ENCODE measurements around the gene PRSS23. TPM values are rescaled to one million over a fixed set of nuclear protein-coding genes. Genes with fewer than 3 reads are reported as not detected.

The PRSS23 gene
- total RNA-seq, 8 experiments from 2014 or later = 4.2 to 102 (median 12.3) TPM

DNA sequence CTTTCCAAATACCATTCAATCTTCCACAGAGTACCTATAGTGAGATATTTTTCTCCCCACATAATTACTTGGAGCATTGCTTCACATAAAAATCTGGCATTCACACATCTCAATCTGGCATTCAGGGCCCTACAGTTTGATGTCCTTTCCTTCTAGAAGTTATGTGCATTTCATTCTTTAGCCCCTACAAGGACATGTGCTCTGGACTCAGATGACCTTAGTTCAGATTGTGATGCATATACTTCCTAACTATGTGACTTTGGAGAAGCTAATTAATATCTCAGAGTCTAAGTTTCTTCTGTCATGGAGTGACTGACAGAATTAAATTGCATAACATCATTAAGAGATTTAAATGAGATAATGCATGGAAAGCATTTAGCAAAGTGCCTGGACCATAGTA lies 25.9 kb upstream of the PRSS23 start:
- H3K27ac ChIP-seq = no peak overlapping the region
- in situ Hi-C loops (cut with MboI; ENCODE audit: low pct_unique_long_range_greater_than_20kb in 2 of 9, low sequenced_read_pairs in 9 of 9, unreplicated experiment in 9 of 9) = no loop called here
- no peak overlapping the region for H3K4me3 ChIP-seq
- no peak for ATAC-seq (replicated peaks in 6 of 8)
- H3K4me1 ChIP-seq (replicated peaks in 1 of 2) = peaks cover 0 to 2% of the 10 kb centered on the region in 2 donors

DNA sequence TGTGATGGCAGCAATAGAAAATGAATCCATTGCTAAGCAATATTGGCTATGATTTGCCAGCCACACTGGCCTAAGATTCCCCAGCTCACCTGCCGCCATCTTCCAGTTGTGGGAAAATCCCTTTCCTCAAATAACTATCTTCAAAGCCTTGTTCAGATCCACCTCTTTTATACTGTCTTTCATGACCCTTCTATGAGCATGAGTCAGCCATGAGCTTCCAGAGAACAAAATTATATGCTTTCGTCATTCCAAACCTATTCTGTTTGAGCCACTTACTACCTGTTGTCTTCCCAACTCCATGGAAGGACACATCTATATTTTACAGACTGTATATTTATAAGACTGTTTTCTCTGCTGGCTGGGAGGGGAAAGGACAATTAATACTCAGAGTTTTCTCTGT lies 25.0 kb upstream of the PRSS23 start:
- peak in 1 of 8 experiments; percentile 22 for ATAC-seq (replicated peaks in 6 of 8)
- in situ Hi-C loops (cut with MboI; ENCODE audit: low pct_unique_long_range_greater_than_20kb in 2 of 9, low sequenced_read_pairs in 9 of 9, unreplicated experiment in 9 of 9) = no loop called here
- Histone ChIP-seq H3K4me3 (no peak overlapping the region), H3K4me1 (replicated peaks in 1 of 2) (peaks cover 0 to 2% of the 10 kb centered on the region in 2 donors), H3K27ac (no peak overlapping the region)
- WGBS, 10 experiments = 80 to 100% (median 100%) methylated on average over 1 to 2 of the region's 2 CpGs; no CpG with 5 or more reads in 1 of the 10 experiments

DNA sequence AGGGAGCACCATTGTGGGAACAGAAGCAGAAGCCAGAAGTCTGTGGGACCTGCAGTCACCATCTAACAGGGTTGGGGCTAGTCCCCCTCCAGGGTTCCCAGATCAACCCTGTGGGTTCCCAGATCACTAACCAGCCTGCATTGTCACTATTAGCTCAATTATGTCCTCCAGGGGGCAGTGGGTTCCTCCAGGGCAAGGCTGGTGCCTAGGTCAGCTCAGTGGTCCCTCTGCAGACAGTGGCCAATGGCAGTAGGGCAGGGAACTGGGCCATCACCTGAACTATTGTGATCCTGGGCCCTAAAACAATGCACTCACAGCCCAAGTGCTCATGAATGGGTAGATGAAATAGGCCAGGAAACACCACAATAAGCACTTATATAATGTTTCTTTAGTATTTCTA lies 18.8 kb upstream of the PRSS23 start:
- H3K27ac ChIP-seq = no peak overlapping the region
- ATAC-seq (replicated peaks in 6 of 8) = no peak
- H3K4me1 ChIP-seq (replicated peaks in 1 of 2) = peaks cover 0 to 5% of the 10 kb centered on the region in 2 donors
- in situ Hi-C loops (cut with MboI; ENCODE audit: low pct_unique_long_range_greater_than_20kb in 2 of 9, low sequenced_read_pairs in 9 of 9, unreplicated experiment in 9 of 9) = no loop called here
- H3K4me3 ChIP-seq = no peak overlapping the region

DNA sequence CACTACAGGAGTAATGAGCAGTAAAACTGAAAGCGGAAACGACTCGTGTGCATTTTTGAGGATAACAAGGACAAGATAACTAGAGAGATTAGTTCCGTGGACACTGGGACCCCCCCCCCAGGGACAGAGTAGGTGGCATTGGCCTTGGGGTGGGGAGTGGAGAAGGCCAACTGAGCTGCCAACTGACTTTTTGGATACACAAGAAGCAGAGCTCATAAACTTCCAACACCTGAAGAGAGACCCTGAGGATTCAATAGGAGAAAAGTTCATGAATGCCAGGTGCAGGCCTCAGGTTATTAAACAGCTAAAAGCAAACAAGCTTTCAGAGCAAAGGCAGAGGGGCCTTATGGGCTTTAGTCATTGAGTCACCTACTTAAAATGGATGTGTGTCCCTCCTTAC lies 17.6 kb upstream of the PRSS23 start:
- Histone ChIP-seq H3K4me3 (no peak overlapping the region), H3K4me1 (replicated peaks in 1 of 2) (peaks cover 0 to 5% of the 10 kb centered on the region in 2 donors), H3K27ac (no peak overlapping the region)
- ATAC-seq (replicated peaks in 6 of 8) = no peak
- in situ Hi-C loops (cut with MboI; ENCODE audit: low pct_unique_long_range_greater_than_20kb in 2 of 9, low sequenced_read_pairs in 9 of 9, unreplicated experiment in 9 of 9) = no loop called here
- whole genome bisulfite sequencing, 10 experiments = 100% methylated on average over 1 to 3 of the region's 4 CpGs; no CpG with 5 or more reads in 7 of the 10 experiments

DNA sequence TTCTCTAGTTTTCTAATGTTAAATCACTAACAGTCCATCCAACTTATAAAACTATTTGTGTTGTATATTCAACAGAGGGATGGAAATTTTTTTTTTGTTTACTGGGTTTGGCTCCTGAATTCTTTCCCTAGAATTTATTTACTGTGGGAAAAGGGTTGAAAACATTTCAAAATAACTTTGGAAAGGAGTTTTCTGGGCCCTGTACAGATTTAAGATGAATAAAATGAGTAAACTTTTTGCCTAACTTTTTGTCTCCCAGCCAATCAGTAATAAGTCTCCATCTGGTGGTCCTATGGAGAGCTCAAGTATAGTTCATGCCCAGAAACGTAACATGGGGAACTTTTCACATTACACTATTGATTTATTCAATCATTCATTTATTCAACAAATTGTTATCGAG lies 16.7 kb upstream of the PRSS23 start:
- WGBS, 10 experiments = 36 to 100% (median 68%) methylated on average over 1 to 2 of the region's 2 CpGs; no CpG with 5 or more reads in 2 of the 10 experiments
- Histone ChIP-seq H3K27ac (no peak overlapping the region), H3K4me1 (replicated peaks in 1 of 2) (peaks cover 0 to 5% of the 10 kb centered on the region in 2 donors), H3K4me3 (no peak overlapping the region)
- in situ Hi-C loops (cut with MboI; ENCODE audit: low pct_unique_long_range_greater_than_20kb in 2 of 9, low sequenced_read_pairs in 9 of 9, unreplicated experiment in 9 of 9) = no loop called here
- no peak for ATAC-seq (replicated peaks in 6 of 8)

DNA sequence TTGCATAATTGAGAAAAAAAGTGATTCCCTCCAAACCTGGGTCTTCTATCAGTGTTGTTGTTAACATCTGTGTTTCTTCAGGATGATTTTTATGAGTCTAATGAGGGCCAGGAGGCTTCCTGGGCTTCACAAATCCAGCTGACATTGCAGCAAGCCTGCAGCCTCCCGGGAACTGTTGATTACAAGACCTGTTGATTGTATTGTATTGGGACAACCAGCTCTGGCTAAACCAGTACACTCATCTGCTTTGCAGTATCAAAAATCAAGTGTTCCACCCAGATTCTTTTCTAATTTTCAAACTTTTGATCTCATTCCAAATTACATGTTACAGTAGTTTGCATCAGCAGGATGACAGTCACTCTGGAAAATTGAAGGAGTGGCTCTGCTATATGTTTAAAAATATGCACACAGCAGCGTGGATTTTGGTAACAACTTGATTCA lies 16.1 kb upstream of the PRSS23 start:
- Histone ChIP-seq H3K4me3 (no peak overlapping the region), H3K4me1 (replicated peaks in 1 of 2) (peaks cover 0 to 5% of the 10 kb centered on the region in 2 donors), H3K27ac (no peak overlapping the region)
- in situ Hi-C loops (cut with MboI; ENCODE audit: low pct_unique_long_range_greater_than_20kb in 2 of 9, low sequenced_read_pairs in 9 of 9, unreplicated experiment in 9 of 9) = no loop called here
- WGBS, 10 experiments = 0 to 61% (median 31%) methylated on average over 1 to 2 of the region's 2 CpGs; no CpG with 5 or more reads in 4 of the 10 experiments
- peak in 3 of 8 experiments; percentile 25 to 72 (median 65) for ATAC-seq (replicated peaks in 6 of 8)

DNA sequence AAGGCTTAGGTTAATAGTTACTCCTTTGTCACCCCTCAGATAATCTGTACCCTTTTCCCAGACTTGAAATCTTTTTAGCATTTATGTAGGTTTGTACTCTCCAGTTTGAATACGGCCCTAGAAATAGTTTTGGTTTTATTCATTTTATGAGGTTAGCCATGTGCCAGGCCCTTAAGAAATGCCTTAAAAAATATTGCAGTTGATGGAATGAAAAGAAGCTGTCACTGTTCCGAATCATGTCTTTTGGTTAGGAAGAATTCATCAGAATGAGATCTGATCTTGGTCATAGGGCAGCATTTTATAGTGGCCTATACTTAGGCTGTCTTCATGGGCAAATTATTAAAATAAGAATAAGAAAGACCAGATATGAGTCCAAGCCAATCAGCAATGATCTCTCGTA lies 14.8 kb upstream of the PRSS23 start:
- peak in 1 of 8 experiments; percentile 25 for ATAC-seq (replicated peaks in 6 of 8)
- Histone ChIP-seq H3K27ac (no peak overlapping the region), H3K4me3 (no peak overlapping the region), H3K4me1 (replicated peaks in 1 of 2) (peaks cover 0 to 5% of the 10 kb centered on the region in 2 donors)
- in situ Hi-C loops (cut with MboI; ENCODE audit: low pct_unique_long_range_greater_than_20kb in 2 of 9, low sequenced_read_pairs in 9 of 9, unreplicated experiment in 9 of 9) = no loop called here
- 31 to 100% (median 82%) methylated on average over 1 to 3 of the region's 3 CpGs; no CpG with 5 or more reads in 2 of the 10 experiments for WGBS, 10 experiments

DNA sequence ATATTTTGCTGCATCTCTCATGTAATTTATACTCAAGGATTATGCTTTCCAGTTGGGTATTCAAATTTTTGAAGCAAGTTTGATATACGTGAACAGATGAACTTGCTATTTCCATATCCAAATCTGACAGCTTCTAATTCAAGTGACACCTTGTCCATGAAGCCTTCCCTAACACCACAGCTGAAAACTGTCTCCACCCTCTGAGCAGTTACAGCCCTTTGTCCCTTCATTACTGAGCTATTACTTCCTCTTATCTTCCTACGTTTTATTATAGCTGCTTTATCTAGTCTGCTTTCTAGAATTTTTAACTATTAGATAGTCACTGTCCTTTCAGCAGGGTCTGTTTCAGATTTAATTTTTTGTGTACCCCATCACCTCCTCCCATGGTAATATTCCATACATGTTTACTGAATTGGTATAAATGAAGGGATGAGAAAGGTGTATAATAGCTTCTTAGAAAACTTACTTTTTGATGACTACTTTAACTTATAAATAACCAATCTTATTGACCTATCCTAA lies 13.3 kb upstream of the PRSS23 start:
- no peak overlapping the region for H3K4me3 ChIP-seq
- no peak for ATAC-seq (replicated peaks in 6 of 8)
- WGBS, 10 experiments = 28 to 100% (median 83%) methylated on average over 1 to 2 of the region's 2 CpGs; no CpG with 5 or more reads in 1 of the 10 experiments
- H3K4me1 ChIP-seq (replicated peaks in 1 of 2) = peaks cover 5 to 7% of the 10 kb centered on the region in 2 donors
- in situ Hi-C loops (cut with MboI; ENCODE audit: low pct_unique_long_range_greater_than_20kb in 2 of 9, low sequenced_read_pairs in 9 of 9, unreplicated experiment in 9 of 9) = no loop called here
- no peak overlapping the region for H3K27ac ChIP-seq

DNA sequence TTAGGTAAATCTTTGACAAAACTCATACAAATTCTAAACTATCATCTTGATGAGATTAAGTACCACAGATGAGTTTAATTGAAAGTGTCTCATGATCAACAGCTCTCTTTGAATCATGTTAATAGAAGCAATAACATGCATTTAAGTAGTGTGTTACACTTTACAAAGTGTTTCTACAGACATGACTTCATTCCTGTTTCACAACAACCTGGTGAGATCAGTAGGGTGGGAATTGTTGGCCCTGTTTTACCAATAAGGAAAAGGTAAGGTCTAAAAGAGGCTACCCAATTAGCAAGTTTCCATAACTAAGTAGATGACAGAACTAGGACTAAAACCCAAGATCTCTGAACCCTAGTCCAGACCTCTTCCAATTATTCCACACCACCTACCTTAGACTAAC lies 12.7 kb upstream of the PRSS23 start:
- in situ Hi-C loops (cut with MboI; ENCODE audit: low pct_unique_long_range_greater_than_20kb in 2 of 9, low sequenced_read_pairs in 9 of 9, unreplicated experiment in 9 of 9) = no loop called here
- peaks cover 5 to 7% of the 10 kb centered on the region in 2 donors for H3K4me1 ChIP-seq (replicated peaks in 1 of 2)
- H3K27ac ChIP-seq = no peak overlapping the region
- ATAC-seq (replicated peaks in 6 of 8) = no peak
- H3K4me3 ChIP-seq = no peak overlapping the region

DNA sequence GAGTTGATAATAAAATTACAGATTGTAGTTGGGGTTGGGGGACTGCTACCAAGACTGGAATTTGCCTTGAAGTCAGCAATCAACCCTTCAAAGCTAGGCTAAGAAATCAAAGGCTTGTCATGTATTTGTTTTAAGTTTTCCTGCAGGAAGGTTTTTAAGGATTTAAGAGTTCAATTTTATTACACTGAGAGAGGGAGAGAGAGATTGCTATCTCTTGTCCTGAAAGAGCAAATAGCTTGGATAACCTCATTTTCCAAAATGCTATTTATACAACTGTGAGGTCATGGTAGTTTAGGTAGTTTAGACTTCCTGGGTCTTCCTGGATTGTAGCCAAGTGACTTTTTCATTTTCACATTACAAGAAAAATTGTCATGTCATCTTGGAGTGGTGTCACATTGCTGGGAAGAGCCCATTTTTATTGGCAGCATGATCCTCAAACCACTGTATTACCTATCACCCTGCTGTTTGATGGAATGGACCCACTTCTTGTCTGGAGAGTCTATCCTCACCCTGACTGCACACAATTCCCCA lies 10.1 kb upstream of the PRSS23 start:
- H3K4me1 ChIP-seq (replicated peaks in 1 of 2) = peaks cover 6 to 11% of the 10 kb centered on the region in 2 donors
- no peak for ATAC-seq (replicated peaks in 6 of 8)
- no peak overlapping the region for H3K4me3 ChIP-seq
- no peak overlapping the region for H3K27ac ChIP-seq
- in situ Hi-C loops (cut with MboI; ENCODE audit: low pct_unique_long_range_greater_than_20kb in 2 of 9, low sequenced_read_pairs in 9 of 9, unreplicated experiment in 9 of 9) = no loop called here

DNA sequence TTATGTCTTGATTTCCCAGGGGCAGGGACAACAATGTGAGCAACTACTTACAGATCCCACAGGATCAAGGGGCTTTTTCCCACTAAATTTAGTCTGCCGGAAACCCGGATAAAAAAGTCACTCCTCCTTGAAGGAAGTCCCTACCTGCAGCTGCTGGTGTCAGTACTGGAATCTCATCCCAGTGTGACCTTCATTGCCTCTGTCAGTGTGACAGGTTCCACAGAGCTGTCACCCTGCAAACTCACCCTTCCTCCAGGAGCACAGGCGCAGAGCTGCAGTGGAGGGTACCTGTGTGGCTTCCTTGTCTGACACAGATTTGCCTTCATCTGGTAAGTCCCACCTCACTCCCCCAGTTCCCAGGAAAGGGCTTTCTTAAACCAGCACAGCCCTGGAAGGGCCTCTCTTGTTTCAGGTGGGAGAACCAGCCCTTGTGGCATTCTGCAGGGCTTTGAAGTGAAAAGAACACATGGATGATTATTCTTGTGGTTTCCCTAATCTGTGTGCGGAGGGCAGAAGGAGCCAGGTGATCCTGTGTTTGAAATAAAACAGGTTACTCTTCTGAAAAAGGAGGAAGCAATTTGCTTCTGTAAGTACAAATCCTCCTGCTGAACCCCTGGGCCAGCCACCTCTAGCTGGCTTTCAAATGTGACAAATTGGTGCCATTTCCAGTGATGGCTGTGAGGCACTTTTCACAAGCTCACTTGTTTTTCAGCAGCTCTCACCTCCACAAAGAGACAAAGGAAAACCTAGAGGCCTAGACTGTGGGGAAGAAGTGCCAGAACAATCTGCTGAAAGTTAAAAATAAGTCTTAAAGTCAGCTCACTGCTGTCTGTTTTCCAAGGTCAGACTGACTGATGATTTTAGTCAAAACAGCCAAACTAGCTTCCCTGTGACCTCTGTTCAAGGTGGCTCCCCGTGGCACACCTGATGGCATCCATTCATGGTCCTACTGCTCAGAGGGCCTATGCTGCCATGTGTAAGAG lies 9.2 kb upstream of the PRSS23 start:
- in situ Hi-C loops (cut with MboI; ENCODE audit: low pct_unique_long_range_greater_than_20kb in 2 of 9, low sequenced_read_pairs in 9 of 9, unreplicated experiment in 9 of 9) = no loop called here
- H3K4me1 ChIP-seq (replicated peaks in 1 of 2) = peaks cover 6 to 11% of the 10 kb centered on the region in 2 donors
- H3K4me3 ChIP-seq = no peak overlapping the region
- ATAC-seq (replicated peaks in 6 of 8) = no peak
- 70 to 100% (median 100%) methylated on average over 1 to 5 of the region's 5 CpGs for WGBS, 10 experiments
- no peak overlapping the region for H3K27ac ChIP-seq

DNA sequence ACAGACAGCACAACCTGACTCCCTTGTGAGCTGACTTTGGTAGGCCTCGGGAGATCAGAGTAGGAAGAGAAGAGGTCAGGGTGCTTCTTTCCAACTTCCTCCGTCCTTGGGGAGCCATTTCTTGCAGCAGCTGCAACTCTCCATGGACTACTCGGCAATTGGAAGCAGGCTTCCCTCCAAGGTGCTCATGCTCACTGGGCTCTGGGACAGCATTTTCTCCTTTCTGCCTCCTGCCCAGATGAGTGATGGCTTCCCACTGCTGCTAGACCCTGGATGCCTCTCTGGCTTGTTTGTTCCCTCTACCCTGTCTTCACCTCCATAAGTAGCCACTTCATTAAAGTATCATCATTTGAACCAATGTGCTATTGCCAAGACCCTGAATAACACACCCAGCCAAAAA lies 8.2 kb upstream of the PRSS23 start:
- ATAC-seq (replicated peaks in 6 of 8) = no peak
- 40 to 100% (median 88%) methylated on average over 1 to 3 of the region's 3 CpGs; no CpG with 5 or more reads in 5 of the 10 experiments for WGBS, 10 experiments
- Histone ChIP-seq H3K27ac (no peak overlapping the region), H3K4me1 (replicated peaks in 1 of 2) (peaks cover 6 to 11% of the 10 kb centered on the region in 2 donors), H3K4me3 (no peak overlapping the region)
- in situ Hi-C loops (cut with MboI; ENCODE audit: low pct_unique_long_range_greater_than_20kb in 2 of 9, low sequenced_read_pairs in 9 of 9, unreplicated experiment in 9 of 9) = no loop called here

DNA sequence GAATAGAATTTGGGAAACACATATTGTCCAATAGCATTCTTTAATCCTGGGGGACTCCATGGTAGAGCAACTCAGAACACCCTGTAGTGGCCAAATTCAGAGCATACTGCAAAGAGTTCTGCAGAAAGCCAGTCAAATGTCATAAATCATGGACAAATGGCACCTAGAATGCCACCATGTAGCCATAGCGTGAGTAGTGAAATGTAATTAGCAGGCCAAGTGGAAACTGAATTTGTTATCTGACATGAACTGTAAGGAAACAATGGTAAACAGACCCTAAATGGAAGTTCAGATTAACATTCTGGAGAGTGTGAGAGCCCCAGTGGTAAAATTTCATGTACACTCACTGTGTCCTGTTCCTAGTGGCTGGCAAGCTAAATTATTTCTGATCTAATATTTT lies 7.0 kb upstream of the PRSS23 start:
- ATAC-seq (replicated peaks in 6 of 8) = peak in 5 of 8 experiments; percentile 37 to 63 (median 52)
- Histone ChIP-seq H3K27ac (no peak overlapping the region), H3K4me3 (no peak overlapping the region), H3K4me1 (replicated peaks in 1 of 2) (peaks cover 6 to 11% of the 10 kb centered on the region in 2 donors)
- in situ Hi-C loops (cut with MboI; ENCODE audit: low pct_unique_long_range_greater_than_20kb in 2 of 9, low sequenced_read_pairs in 9 of 9, unreplicated experiment in 9 of 9) = no loop called here
- 22 to 100% (median 54%) methylated on average over 1 of the region's 1 CpG; no CpG with 5 or more reads in 4 of the 10 experiments for WGBS, 10 experiments

Measured in motor neuron (in vitro differentiated cells).